HepG2 (cell line): ENCODE data around the gene MYLK2. TPM values are rescaled to one million over a fixed set of nuclear protein-coding genes. Genes with fewer than 3 reads are reported as not detected.
A peak's percentile ranks its signal among the peaks of the same experiment; 100 is the strongest.

ENCODE experiments used
- ARID2 ChIP-seq: sonication (generic); formaldehyde crosslinking; IDR thresholded peaks from 2 replicates; pipeline ENCODE4 v1.8.1; 2022; ENCODE audit warnings: mild to moderate bottlenecking, missing genetic modification reagents, borderline replicate concordance
- ARNT2 ChIP-seq: sonication (generic); formaldehyde crosslinking; IDR thresholded peaks from 2 replicates; pipeline ENCODE4 v1.8.0; 2022; ENCODE audit warnings: mild to moderate bottlenecking, low read depth, missing genetic modification reagents, moderate library complexity
- CBX1 ChIP-seq: IDR thresholded peaks from one replicate; pipeline ENCODE4 v1.6.1; 2016; ENCODE audit warnings: antibody characterized with exemption, low read depth
- EP300 ChIP-seq, 3 experiments: sonication (generic) in 1 of 3; formaldehyde crosslinking in 1 of 3; IDR thresholded peaks; 2 replicates each; pipeline versions ENCODE4 v1.5.1 to v1.6.1; 2011 to 2020; ENCODE audit warnings: low read depth in 2 of 3, low read length in 2 of 3, borderline replicate concordance in 1 of 3, improper control_type of control experiment in 1 of 3, mild to moderate bottlenecking in 1 of 3, missing genetic modification reagents in 1 of 3, moderate library complexity in 1 of 3
- ETV5 ChIP-seq: IDR thresholded peaks from 2 replicates; pipeline ENCODE4 v1.6.1; 2018; ENCODE audit warnings: missing biosample characterization, missing genetic modification reagents, inconsistent platforms, borderline replicate concordance
- HNRNPK ChIP-seq: fragments of 200-400 bp; formaldehyde crosslinking; IDR thresholded peaks from 2 replicates; pipeline ENCODE4 v1.6.1; 2018; ENCODE audit warnings: low read length, low read depth, moderate library complexity, mild to moderate bottlenecking; ENCODE audit not compliant: poor library complexity, severe bottlenecking
- ISL2 ChIP-seq: sonication (generic); formaldehyde crosslinking; IDR thresholded peaks from 2 replicates; pipeline ENCODE4 v1.5.0; 2020; ENCODE audit warnings: missing genetic modification reagents
- RFXAP ChIP-seq: sonication (generic); formaldehyde crosslinking; IDR thresholded peaks from 2 replicates; pipeline ENCODE4 v1.4.0; 2020; ENCODE audit warnings: missing genetic modification reagents, borderline replicate concordance
- TAF1 ChIP-seq: sonication (generic); formaldehyde crosslinking; IDR thresholded peaks from 2 replicates; pipeline ENCODE4 v1.4.0; 2020; ENCODE audit warnings: missing genetic modification reagents
- ZFX ChIP-seq: sonication (generic); formaldehyde crosslinking; IDR thresholded peaks from 2 replicates; pipeline ENCODE4 v1.4.0; 2020; ENCODE audit warnings: mild to moderate bottlenecking, low read depth, missing genetic modification reagents, moderate library complexity
- ZMYM2 ChIP-seq: sonication (generic); formaldehyde crosslinking; IDR thresholded peaks from 2 replicates; pipeline ENCODE4 v1.8.0; 2022; ENCODE audit warnings: mild to moderate bottlenecking, missing genetic modification reagents
- ZNF230 ChIP-seq: sonication (generic); formaldehyde crosslinking; IDR thresholded peaks from 2 replicates; pipeline ENCODE4 v1.4.0; 2020; ENCODE audit warnings: mild to moderate bottlenecking, missing genetic modification reagents
- ZNF260 ChIP-seq: sonication (generic); formaldehyde crosslinking; IDR thresholded peaks from 2 replicates; pipeline ENCODE4 v1.4.0; 2020; ENCODE audit warnings: missing genetic modification reagents, low read depth, mild to moderate bottlenecking, borderline replicate concordance
- ZNF292 ChIP-seq: sonication (generic); formaldehyde crosslinking; IDR thresholded peaks from 2 replicates; pipeline ENCODE4 v1.8.1; 2022; ENCODE audit warnings: mild to moderate bottlenecking, low read depth, missing genetic modification reagents, borderline replicate concordance
- ZNF329 ChIP-seq: sonication (generic); formaldehyde crosslinking; IDR thresholded peaks from 2 replicates; pipeline ENCODE4 v1.9.0; 2021; ENCODE audit warnings: low read depth, mild to moderate bottlenecking, missing genetic modification reagents
- ZNF44 ChIP-seq: sonication (generic); formaldehyde crosslinking; IDR thresholded peaks from 2 replicates; pipeline ENCODE4 v1.5.1; 2020; ENCODE audit warnings: mild to moderate bottlenecking, missing genetic modification reagents
- ZNF563 ChIP-seq: sonication (generic); formaldehyde crosslinking; IDR thresholded peaks from 2 replicates; pipeline ENCODE4 v1.8.0; 2022; ENCODE audit warnings: mild to moderate bottlenecking, moderate library complexity, missing genetic modification reagents
- ZNF616 ChIP-seq: sonication (generic); formaldehyde crosslinking; IDR thresholded peaks from 2 replicates; pipeline ENCODE4 v1.5.0; 2020; ENCODE audit warnings: low read depth, mild to moderate bottlenecking, missing genetic modification reagents
- ZNF639 ChIP-seq: conservative IDR thresholded peaks from 2 replicates; pipeline ENCODE4 v1.6.1; 2018; ENCODE audit warnings: missing genetic modification reagents
- ZNF703 ChIP-seq: sonication (generic); formaldehyde crosslinking; IDR thresholded peaks from 2 replicates; pipeline ENCODE4 v1.5.1; 2020; ENCODE audit warnings: missing genetic modification reagents, mild to moderate bottlenecking, moderate library complexity, borderline replicate concordance
- ZNF749 ChIP-seq: sonication (generic); formaldehyde crosslinking; IDR thresholded peaks from 2 replicates; pipeline ENCODE4 v1.8.0; 2022; ENCODE audit warnings: mild to moderate bottlenecking, missing genetic modification reagents, moderate library complexity, borderline replicate concordance
- ZNF777 ChIP-seq: sonication (generic); formaldehyde crosslinking; IDR thresholded peaks from 2 replicates; pipeline ENCODE4 v1.4.0; 2020; ENCODE audit warnings: missing genetic modification reagents
- ZNF891 ChIP-seq: sonication (generic); formaldehyde crosslinking; IDR thresholded peaks from 2 replicates; pipeline ENCODE4 v1.5.0; 2020; ENCODE audit warnings: mild to moderate bottlenecking, missing genetic modification reagents
- polyA plus RNA-seq, 8 experiments: library from polyadenylated mRNA; depleted of rRNA in 3 of 8; stranded (reverse) in 7 of 8; unstranded in 1 of 8; fragments of >200 nt; fragmentation: Illumina TruSeq in 4 of 8; extraction: Trizol in 4 of 8; gene quantifications; 2 replicates each; pipeline versions ENCODE4 v1.2.1 to v1.2.3, GENCODE V29; 2011 to 2016; ENCODE audit warnings: low read depth in 4 of 8, missing spikeins in 1 of 8, mixed read lengths in 1 of 8; ENCODE audit not compliant: insufficient read depth in 1 of 8
- total RNA-seq, 5 experiments: library from RNA; depleted of rRNA; stranded (reverse); fragments of >200 nt; fragmentation: Illumina TruSeq; extraction: Trizol; gene quantifications; 2 replicates each; pipeline ENCODE4 v1.2.3, GENCODE V29; 2016; ENCODE audit warnings: low read depth in 1 of 5
- TF ChIP-seq, protein P1 (sequence below): sonication (generic); formaldehyde crosslinking; IDR thresholded peaks from 2 replicates; pipeline ENCODE4 v1.4.0; 2020; ENCODE audit warnings: missing genetic modification reagents, borderline replicate concordance

The MYLK2 gene
- total and polyA plus RNA-seq, 2 of the 13 experiments (the other 11 are each of a cell fraction or from before 2014, with no cell fraction given): 0.27 TPM; not detected in 1

DNA sequence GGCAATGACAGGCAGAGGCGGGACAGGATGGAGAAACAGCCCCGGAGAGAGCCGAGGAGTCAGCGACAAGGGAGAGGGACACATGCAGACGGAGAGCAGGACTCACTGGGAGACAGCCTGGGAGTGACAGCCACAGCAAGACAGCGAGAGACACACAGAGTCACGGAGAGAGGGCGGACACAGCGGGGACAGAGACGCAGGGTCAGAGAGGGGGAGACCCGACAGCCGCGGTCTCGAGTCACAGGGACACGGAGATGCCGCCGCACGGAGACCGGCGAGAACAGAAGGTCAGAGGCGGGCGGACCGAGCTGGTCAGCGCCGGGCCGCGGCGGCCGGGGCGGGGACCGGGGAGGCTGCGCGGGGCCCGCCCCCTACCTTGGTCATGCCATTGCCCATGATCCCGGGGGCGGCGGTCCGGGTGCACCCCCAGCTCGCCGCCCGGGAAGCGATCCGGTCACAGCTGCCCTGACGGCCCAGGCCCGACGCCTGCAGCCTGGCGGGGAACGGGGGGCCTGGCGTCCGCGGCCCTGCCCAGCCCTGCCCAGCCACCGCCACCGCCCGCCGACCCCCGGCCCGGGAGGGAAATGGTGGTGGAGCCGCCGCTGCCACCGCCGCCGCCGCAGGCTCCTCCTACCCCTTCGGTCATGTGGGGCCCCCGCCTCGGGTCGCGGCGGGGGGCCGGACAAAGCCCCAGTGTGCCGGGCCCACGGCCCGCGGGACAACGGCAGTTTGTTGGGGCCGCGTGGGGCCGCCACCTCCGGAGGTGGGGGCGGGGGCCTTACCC lies 51.0 kb downstream of the MYLK2 start, which contains the start of the genes DUSP15 and TTLL9 (continued):
- TF ChIP-seq EP300 (IDR thresholded peaks at IDR 0.05; ENCODE audit: low read depth in 2 of 2, low read length in 2 of 2) (no peak), EP300 (CRISPR knock-in tag; IDR thresholded peaks at IDR 0.05; ENCODE audit: borderline replicate concordance) (0 out of 2 replicates have a peak, but pooled peaks have one; percentile 32), ZNF292 (CRISPR knock-in tag) (peak; percentile 64; the same call in 1 of the 2 replicates), CBX1 (peak; percentile 37), ISL2 (CRISPR knock-in tag) (peak; percentile 13; the same call in 1 of the 2 replicates), TAF1 (CRISPR knock-in tag) (0 out of 2 replicates have a peak, but pooled peaks have one; percentile 23), ETV5 (peak; percentile 30; the same call in 1 of the 2 replicates), ZNF639 (CRISPR knock-in tag) (no peak), RFXAP (CRISPR knock-in tag) (peak; percentile 40; the same call in 1 of the 2 replicates), ZNF749 (CRISPR knock-in tag) (no peak), ZNF703 (0 out of 2 replicates have a peak, but pooled peaks have one; percentile 40), ZNF616 (0 out of 2 replicates have a peak, but pooled peaks have one; percentile 35), ZNF260 (0 out of 2 replicates have a peak, but pooled peaks have one; percentile 72), ZNF230 (CRISPR knock-in tag) (no peak), ARID2 (CRISPR knock-in tag) (0 out of 2 replicates have a peak, but pooled peaks have one; percentile 38), ZNF44 (CRISPR knock-in tag) (no peak), ZNF329 (CRISPR knock-in tag) (peak; percentile 52; the same call in 1 of the 2 replicates), HNRNPK (peak; percentile 51), ZNF563 (CRISPR knock-in tag) (peak; percentile 94), ARNT2 (CRISPR knock-in tag) (no peak), ZNF891 (CRISPR knock-in tag) (no peak), ZFX (CRISPR knock-in tag) (peak; percentile 33; the same call in 1 of the 2 replicates), ZMYM2 (CRISPR knock-in tag) (no peak), ZNF777 (peak; percentile 89)
- TF ChIP-seq, protein P1, sequence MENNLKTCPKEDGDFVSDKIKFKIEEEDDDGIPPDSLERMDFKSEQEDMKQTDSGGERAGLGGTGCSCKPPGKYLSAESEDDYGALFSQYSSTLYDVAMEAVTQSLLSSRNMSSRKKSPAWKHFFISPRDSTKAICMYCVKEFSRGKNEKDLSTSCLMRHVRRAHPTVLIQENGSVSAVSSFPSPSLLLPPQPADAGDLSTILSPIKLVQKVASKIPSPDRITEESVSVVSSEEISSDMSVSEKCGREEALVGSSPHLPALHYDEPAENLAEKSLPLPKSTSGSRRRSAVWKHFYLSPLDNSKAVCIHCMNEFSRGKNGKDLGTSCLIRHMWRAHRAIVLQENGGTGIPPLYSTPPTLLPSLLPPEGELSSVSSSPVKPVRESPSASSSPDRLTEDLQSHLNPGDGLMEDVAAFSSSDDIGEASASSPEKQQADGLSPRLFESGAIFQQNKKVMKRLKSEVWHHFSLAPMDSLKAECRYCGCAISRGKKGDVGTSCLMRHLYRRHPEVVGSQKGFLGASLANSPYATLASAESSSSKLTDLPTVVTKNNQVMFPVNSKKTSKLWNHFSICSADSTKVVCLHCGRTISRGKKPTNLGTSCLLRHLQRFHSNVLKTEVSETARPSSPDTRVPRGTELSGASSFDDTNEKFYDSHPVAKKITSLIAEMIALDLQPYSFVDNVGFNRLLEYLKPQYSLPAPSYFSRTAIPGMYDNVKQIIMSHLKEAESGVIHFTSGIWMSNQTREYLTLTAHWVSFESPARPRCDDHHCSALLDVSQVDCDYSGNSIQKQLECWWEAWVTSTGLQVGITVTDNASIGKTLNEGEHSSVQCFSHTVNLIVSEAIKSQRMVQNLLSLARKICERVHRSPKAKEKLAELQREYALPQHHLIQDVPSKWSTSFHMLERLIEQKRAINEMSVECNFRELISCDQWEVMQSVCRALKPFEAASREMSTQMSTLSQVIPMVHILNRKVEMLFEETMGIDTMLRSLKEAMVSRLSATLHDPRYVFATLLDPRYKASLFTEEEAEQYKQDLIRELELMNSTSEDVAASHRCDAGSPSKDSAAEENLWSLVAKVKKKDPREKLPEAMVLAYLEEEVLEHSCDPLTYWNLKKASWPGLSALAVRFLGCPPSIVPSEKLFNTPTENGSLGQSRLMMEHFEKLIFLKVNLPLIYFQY (CRISPR knock-in tag): peak; percentile 56; the same call in 1 of the 2 replicates
